GM21717 (cell line): ENCODE data around the gene SLC29A3.

Experiments used
- ATAC-seq: cut with Tn5 transposase; IDR thresholded peaks from one replicate; pipeline ENCODE4 v1.9.1; 2021; ENCODE audit warnings: mild to moderate bottlenecking, moderate library complexity; ENCODE audit not compliant: unreplicated experiment

SLC29A3 gene

DNA sequence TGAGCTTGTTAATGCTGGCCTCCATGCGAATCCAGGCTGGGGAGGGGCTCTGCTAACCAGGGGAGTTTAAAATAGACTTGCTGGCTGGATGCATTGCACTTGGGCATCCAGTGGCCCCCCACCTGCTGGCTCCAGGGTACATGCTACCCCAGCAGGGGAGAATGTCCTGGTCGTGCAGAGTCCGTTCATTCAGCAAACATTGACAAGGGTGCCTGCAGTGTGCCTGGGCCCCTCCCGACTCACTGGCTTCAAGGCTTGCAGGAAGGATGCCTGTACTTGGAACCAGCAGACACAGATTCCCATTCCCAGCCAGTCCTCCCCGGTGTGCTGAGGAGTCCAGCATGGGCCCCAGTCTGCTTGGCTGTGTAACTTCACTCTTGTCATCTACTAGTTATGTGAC is 1.5 kb downstream of the SLC29A3 start:
- no peak for ATAC-seq

DNA sequence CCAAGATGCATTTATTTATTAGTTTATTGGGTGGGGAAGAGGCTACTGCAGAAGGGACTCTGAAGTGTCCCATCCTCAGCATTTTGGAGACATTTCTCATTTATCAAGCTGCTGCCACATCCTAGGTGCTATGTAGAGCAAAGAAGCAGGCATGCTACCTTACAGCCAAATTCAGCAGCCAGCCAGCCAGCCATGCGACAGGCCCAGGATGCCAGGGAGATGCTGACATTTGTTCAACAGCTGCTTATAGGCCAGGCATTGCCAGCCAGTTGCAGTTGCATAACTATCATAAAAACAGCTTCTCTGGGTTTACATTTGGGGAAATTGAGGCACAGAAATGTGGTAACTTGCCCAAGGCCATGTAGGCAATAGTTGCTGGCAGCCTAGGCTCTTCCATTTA is 2.3 kb downstream of the SLC29A3 start:
- no peak for ATAC-seq

DNA sequence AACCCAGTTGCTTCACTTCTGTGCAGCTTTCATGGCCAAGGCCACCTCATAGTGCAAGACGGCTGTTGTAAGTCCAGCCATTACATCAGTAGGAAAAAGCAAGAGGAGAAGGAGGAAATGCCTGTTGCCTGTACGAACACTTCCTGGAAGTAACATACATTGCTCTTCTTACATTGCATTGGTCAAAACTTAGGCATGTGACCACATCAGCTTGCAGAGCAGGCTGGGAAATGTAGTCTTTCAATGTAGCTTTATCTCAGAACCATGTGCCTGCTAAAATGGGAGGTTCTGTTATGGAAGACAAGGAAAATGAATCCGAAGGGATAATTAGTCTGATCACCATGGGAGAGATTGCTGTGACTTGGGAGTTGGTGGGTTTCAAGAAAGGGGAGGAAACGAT is 4.3 kb downstream of the SLC29A3 start:
- no peak for ATAC-seq

DNA sequence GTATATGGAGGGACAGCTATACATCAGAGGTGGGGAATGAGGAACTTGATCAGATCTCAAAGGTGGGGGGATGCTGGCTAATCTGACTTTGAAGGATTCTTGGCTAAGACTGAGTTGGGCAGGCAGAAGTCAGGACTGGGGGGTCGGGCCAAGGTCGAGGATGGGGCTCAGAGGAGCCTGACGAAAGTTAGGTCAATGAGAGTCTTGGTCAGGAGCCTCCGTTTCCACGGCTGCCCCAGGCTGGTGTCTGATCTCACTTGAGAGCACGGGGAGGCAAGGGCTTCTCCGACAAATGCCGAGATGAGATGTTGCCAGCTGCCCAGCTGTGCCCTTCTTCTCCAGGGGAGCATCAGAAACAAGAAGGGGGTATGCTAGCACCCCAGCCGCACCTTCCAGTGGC is 5.7 kb downstream of the SLC29A3 start:
- ATAC-seq, result no peak

DNA sequence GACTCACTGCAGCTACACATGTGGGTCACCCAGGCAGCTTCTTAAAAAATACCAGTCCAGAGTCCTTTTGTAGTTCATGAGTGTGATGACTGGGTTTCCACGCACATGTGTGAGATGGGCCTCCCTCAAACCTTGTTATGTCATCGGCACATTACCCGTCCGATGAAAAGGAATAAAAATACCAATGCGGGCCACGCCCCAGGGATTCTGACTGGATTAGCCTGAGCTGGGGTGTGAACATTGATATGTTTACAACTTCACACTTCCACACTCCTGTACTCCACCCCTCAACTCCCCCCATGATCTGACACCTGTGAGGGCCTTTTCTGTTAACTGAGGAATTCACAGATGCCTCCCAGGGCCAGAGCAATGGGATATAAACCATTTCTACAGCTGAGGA is 6.2 kb downstream of the SLC29A3 start:
- ATAC-seq, result no peak

DNA sequence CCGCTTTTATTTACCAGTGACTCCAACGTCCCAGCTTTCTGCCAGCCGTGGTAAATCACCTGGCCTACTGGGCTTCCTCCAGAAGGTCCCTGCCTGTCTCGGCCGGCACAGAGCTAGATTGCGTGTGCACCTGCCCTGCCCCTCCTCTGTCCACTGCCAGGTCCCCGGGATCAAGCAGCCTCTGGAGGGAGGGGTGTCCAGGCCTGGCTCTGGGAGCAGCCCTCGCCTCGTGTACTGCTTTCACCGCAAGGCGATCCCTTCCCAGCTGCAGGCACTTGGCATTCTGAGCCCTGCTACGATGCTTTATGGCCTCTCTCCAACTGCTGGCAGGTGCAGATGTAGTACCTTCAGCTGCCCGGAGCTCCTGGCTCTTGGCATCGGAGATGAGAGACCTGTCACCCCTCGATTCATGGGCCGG is 7.4 kb downstream of the SLC29A3 start:
- no peak for ATAC-seq

DNA sequence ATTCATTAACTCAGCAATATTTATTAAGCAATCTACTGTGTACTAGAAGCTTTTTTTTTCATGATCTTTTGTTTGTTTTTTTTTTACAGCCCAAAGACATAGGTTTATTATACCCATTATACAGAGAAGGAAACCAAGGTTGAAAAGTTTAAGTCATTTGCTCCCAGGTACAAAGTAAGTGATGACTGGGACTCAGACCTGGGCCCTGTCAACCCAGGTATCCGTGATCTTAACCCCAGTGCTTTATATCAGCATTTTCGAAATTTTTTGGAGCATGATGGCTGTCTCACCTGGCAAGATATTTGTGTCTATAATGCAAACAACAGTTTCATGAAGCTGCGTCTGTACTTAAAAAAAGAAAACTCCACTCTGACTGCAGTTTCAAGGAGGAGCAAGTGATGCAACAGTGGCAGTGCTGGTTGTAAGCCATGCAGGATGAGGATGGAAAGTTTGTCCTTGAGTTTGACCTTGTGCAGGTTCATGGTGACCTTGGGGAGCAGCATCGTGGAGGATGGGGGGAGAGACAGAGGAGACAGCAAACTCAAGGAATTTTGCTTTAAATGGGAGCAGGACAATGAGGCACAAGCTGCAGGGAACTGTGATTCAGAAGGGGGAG is 11.8 kb downstream of the SLC29A3 start:
- no peak for ATAC-seq

DNA sequence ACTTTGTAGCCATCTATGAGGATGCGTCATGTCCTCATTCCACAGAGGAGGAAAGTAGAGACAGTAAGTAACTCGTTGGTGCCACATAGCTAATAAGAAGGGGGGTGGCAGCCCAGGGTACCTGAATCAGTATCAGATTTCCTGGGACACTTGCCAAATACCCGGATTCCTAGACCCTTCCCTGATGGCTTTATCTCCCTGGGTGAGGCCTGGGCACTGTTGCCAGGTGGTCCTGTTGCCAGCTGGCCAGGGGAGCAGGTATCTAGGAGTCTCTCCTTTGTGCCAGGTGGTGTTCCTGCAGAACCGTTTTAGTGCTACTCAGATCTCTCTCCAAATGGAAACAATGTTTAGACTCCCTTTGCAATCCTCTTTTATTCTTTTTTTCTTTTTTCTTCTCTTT is 12.7 kb downstream of the SLC29A3 start:
- ATAC-seq, result no peak

DNA sequence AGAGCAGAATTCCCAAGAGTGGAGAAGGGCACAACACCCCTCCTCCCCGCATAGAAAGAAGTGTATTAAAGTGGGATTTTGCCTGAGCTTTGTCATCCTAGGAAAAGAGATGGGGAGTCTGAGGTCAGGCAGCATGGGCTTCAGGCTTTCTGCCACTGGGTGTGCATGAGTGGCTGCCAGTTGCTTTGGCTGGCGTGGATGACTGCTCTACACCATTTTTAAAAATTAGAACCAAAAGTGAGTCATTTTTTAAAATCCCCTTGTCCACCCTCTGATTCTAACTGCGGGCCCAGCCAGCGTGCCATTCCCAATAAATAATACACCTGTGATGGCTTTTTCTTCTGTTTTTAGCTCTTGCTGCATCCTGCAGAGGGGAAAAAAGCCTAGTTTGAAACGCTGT is 13.4 kb downstream of the SLC29A3 start:
- no peak for ATAC-seq

DNA sequence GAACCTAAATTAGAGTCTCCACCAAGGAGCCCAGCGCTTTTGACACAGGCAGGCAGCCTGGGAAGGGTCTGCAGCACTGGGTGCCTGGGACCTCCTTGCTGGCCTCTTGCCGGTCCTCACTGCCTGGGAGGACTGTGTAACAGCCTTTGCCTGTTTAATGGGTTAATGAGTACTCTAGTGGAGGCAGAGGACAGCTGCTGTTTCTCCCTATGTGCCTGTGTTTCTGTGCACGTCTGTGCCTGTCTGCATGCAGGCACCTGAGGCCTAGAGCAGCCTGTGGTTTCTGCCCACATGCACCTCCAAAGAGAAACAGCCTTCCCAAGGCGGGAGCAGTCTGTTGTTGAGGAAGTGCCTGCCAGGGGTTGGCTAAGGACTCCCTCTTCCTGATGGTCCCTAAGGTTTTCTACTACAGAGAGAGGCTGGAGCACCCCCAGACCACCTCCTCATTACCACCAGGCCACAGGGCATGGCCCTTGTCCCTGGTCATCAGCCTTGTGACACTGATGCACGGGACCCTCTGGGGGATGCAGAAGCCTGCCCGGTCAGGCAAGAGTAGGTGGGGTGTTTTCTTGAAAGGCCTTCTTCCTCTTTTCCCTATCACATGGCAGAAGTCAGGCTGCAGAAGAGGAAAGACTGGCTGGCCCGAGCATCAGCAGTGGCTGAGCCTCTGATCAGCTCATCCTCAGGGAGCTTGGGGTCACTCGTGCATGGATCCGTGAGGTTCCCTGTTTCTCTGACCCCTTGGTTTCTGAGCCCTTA is 14.2 kb downstream of the SLC29A3 start:
- ATAC-seq, result no peak

DNA sequence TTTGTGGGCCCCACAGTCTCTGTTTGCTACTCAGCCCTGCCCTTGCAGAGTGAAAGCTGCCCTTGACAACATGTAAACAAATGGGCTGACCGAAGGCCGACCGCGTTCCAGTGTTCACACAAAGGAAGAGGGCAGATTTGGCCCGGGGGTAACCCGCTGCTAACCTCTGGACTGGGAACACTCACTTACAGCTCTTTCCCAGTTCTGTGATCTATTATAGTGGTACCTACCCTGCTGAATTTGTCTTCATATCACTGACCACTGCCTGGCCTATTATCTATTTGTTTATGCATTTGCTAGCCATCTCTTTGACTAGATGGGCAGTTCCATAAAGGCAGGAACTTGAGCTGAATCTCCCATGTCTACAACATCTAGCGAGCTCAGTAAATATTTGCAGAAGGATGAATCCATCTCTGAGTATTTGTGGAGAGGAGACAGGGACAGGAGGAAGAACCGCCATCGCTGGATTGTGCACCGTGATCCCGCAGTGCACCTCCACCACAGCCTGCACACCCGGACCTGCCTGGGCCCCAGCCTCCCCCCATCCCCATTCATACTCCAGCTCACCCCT is 15.2 kb downstream of the SLC29A3 start:
- ATAC-seq, result no peak

DNA sequence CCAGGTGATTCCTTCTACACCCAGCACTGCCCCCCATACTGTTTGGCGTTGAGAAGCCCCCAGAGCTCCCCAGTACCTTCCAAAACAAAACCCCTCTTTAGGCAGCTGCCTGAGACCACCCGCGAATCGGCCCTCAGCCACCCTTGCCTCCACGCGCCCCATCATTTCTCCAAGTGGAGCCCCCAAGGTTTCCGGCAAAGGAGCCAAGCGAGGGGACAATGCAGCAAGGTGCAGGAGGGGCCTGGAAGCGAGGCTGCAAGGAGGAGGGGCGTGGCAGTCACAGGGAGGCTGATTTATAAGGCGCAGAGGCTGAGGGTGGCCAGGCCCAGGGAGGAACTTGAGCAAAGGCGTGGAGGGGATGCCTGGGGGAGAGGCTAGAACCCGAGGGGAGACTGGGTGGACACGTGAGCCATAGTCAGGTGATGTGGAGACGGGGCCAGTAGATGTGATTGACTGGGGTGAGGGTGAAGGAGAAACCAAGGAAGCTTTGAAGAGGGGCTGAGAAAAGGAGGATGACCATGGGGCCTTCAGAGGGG is 16.2 kb downstream of the SLC29A3 start:
- ATAC-seq, result no peak

DNA sequence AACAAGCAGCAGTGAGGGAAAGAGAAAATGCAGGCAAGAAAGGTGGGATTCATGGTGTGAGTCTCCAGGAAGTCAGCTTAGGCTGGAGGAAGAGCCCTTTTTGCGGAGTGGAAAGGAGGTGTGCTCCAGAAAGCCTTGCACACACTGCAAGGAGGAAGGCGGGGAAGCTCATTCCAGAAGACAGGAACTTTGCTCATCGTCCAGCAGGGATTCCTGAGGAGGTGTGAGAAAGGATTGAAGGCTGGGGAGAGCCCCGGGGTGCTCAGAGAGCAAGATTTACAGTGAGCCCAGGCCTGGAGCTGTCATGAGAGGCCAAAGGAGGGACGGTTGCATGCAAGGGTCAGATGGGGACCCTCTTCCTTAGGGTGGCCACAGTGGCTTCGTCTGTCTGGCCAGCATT is 17.6 kb downstream of the SLC29A3 start:
- no peak for ATAC-seq

DNA sequence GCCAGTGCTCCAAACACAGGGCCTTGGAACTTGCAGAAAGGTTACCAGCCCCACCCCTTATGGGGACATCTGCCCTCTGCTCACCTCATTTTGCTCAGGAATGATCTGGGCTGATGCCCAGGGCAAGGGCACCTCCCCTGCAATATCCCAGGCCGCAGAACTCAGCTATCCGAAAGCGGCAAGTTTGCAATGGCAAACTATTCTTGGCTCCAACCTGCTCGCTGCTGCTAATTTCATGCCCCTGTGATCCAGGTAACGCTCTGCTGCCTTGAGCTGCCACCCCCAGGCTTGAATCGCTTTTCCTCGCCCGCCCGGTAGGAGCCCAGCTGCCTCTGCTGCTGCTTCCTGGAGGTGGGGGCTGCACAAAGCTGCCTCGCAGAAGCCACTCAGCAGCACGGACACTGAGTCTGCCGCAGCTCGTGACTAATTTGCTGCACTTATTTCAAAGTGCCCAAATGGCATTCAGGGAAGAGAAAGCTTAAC is 18.2 kb downstream of the SLC29A3 start:
- no peak for ATAC-seq

DNA sequence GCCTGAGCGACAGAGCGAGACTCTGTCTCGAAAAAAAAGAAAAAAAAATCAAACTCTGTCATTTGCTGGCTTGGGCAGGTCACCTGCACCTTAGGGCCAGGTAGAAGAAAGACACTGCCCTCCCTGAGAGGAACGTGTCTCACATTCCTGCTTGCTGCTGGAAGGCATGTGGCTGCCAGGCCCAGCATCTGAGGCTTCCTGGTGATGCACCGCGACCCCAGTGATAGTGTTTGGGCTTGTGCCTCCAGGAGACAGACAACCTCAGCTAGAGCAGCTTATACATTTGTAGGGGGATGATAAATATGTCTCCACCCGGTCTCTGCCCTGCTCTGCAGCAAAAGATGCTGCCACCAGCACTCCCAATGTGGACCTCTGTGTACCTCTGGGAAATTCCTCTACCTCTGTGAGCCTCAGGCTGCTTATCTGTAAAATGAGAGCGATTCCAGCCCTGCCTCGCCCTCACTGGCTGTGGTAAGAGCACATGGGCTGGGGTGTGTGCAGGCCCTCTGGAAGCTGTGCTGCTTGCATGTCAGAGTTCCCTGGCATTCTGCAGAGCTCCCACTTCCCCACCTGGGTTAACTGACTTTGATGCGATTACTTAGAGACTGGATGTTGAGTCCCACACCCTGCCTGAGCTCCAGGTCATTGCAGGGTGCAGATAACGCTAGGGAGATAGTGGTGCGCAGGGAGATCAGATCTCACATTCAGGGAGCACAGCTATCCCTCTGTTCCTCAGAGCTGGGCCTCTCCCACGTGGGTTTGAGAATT is 19.9 kb downstream of the SLC29A3 start:
- ATAC-seq, result no peak

DNA sequence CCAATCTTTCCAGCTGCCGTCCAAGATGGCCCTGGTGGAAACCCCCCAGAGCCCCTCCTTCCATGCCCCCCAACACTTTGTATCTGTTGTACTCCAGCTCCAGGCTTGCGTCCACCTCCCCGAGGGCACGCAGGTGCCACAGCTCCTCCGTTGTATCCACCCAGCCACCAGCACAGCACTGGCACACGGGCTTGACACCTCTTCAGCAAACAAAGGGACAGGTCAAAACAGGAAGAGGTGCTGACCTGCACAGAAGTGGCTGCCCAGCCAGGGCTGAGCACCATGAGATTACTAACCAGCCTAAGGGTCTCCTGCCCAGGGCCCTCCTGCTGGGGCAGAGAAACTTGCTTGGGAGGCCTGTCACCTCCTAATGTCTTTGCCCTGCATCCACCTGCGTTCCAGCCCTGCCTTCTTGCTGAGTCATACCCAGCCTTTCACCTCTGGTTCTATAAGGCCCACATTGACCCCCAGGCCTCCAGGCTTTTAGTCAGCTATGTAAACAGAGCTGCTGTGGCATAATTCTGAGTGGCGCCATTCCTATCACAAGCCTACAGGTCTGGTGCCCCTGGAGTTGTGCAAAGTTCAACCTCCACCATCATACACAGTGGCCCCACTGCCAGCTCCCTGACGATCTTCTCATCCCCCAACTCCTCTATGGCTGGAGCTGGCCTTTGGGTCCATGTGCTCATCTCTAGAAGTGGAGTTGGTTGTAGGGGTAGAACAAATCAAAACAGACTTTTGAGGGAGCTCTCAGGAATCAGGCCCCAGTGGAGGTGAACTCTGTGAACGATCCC is 20.9 kb downstream of the SLC29A3 start:
- no peak for ATAC-seq

DNA sequence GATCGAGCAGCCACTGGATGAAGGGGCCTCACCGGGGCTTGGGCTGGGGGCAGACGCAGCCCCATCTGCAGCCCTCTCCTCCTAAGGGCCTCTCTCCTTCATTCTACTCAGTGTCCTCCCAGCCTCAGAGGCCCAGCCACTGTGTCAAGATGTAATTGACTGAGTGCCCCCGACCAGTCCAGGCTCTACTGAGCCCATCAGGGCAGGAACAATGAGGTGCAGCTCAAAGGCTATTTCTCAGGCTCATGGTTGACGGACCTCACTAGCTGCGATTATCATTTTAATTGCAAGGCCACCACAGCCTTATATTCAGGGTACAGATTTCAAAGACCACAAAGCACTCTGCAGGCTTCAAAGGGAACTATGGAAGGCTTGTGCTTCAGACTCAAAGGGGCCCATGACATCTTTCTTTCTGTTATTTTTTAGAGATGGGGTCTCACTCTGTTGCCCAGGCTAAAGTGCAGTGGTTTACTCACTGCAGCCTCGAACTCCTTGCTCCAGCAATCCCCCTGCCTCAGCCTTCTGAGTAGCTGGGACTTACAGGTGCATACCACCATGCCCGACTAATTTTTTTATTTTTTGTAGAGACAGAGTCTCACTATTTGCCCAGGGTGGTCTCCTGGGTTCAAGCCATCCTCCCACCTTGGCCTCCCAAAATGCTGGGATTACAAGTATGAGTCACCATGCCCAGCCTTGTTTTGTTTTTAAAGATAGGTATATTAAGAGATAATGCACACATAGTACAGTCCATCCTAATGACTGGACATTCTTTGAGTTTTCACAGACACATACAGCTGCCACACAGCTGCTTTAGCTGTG is 23.7 kb downstream of the SLC29A3 start:
- no peak for ATAC-seq

DNA sequence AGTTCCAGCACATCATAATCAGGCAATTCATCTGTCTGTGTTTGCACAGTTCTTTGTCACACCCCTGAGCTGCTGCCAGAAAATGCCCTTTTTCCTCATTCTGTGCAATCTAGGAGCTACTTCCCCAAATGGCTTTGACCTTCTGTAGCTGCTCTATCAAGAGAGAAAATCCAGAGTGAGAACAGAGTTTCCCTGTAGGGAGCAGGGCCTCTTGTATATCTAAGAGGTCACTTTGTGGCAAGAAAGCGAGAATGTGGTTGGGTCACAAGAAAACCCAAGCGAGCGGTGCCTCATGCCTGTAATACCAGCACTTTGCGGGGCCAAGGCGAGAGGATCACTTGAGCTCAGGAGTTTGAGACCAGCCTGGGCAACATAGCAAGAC is 24.3 kb downstream of the SLC29A3 start:
- ATAC-seq, result no peak

DNA sequence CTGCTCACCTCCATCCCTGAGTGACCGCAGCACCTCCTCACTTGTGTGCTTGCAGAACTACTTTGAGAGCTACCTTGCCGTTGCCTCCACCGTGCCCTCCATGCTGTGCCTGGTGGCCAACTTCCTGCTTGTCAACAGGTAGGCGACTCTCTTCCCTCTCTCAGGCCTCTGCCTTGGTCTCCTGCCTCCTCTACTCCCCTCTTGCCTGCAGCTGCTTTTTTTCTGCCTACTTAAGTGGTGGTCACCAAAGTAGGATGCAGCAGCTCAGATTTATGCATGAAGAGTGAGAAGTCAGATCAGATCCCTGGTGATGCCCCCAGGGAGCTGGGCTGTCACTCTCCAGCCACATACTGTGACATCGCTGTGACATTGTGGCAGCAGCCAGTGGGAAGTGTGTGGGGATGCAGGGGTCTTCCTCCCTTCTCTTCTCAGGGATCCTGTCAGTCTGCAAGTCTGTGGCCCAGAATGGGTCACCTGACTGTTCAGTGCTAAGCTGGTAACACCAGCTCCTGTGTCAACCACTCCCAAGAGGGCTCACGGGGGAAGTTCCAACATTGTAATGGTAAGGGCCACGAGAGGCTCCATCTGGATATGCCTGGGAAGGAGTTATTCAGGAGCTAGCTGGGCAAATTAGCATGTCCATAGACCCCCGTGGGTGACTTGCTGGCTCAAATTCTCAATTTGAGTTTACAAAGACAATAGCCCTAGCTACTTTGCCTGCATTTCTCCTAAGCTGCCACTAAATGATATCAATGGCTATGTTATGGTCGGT is 25.3 kb downstream of the SLC29A3 start:
- ATAC-seq, result no peak
